GM12874 (cell line): ENCODE measurements around the gene KRT7.

Experiments used
- TF ChIP-seq, protein P1 (sequence below): IDR thresholded peaks from 2 replicates; pipeline ENCODE4 v1.5.1; 2011; ENCODE audit warnings: low read depth, mild to moderate bottlenecking, control low read depth, low read length, moderate library complexity; ENCODE audit not compliant: insufficient read depth

Gene KRT7

DNA sequence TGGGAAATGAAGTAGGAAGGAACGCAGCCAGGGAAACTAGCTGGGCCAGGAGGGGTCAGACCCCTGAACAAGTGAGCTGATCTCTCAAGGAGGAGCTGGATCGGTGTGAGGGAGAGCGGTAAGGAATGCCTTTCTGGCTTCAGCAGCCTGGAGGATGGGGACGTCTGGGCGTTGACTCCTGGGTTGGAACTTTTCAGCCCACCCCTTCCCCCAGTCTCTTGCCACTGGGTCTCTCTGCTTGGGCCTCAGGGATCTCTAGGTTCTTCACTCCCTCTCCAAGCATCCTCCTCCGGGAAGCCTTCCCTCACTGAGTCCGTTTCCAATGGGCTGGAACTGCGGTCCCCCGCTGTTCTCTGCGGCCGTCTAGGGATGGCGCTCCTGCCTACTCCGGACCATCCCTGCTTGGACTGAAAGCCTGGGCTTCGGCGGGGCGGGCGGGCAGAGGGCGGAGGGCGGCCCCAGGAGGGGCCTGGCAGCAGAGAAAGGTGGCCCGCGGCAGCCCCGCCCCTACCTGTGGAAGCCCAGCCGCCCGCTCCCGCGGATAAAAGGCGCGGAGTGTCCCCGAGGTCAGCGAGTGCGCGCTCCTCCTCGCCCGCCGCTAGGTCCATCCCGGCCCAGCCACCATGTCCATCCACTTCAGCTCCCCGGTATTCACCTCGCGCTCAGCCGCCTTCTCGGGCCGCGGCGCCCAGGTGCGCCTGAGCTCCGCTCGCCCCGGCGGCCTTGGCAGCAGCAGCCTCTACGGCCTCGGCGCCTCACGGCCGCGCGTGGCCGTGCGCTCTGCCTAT, at the start of gene KRT7:
KRT7 (plus strand) TSS at position 570 of the 788 bp plus-strand sequence; CDS start at position 624, 54 bp downstream.
- TF ChIP-seq, protein P1, sequence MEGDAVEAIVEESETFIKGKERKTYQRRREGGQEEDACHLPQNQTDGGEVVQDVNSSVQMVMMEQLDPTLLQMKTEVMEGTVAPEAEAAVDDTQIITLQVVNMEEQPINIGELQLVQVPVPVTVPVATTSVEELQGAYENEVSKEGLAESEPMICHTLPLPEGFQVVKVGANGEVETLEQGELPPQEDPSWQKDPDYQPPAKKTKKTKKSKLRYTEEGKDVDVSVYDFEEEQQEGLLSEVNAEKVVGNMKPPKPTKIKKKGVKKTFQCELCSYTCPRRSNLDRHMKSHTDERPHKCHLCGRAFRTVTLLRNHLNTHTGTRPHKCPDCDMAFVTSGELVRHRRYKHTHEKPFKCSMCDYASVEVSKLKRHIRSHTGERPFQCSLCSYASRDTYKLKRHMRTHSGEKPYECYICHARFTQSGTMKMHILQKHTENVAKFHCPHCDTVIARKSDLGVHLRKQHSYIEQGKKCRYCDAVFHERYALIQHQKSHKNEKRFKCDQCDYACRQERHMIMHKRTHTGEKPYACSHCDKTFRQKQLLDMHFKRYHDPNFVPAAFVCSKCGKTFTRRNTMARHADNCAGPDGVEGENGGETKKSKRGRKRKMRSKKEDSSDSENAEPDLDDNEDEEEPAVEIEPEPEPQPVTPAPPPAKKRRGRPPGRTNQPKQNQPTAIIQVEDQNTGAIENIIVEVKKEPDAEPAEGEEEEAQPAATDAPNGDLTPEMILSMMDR = no peak

DNA sequence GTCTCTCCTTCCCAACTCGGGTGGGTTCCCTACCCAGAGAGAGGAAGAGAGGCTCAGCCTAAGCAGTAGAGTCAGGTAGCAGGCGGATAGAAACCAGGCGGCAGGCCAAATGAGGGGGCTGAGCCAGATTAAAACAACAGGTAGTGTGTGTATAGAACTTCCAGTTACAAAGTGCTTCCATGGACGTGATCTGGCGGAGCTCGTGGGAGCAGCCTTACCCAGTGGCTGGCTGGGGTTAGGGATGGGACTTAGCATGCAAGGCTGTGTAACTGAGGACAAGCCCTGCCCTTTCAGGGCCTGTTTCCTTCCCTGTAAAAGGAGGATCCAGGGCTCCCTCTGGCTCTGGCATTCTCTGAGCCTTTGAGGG, 49.5 kb upstream of the KRT7 start:
- TF ChIP-seq, protein P1 = no peak

DNA sequence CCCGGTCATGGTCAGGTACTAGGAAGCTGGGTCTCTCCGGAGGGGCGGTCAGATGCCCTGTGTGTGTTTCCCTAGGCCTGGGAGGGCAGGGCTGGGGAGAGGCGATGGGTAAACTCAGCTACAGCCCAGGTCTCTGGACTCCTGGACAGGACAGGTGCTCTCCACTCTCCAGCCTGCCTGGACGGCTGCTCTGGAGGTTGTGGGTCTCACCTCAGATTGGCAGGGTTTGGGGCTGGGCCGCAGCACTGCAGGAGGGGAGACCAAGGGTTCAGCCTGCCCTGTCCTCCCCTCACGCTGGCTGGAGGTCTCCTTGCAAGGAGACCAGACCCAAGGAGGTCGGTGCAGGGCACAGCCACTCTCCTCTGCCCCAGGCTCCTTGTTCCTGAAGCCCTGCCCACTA, 49.1 kb upstream of the KRT7 start:
- TF ChIP-seq, protein P1 = no peak

DNA sequence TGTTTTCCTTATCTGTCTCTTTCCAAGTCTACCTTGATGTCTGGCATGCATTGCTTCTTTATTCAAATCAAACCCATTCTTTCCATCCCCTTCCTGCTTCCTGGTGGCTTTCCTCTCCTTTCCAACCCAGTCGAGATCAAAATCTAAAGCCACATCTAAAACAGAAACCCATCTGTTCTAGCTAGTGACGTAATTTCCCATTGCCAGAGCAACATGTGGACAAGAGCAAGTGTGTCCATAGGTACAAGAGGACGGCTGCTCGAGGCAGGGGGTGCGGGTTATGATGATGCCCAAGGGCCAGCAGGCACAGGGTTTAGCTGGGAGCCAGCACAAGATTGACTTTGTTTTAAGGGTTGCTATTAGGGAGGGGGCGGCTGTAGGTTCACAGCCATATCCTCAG, 48.2 kb upstream of the KRT7 start:
- TF ChIP-seq, protein P1 = no peak

DNA sequence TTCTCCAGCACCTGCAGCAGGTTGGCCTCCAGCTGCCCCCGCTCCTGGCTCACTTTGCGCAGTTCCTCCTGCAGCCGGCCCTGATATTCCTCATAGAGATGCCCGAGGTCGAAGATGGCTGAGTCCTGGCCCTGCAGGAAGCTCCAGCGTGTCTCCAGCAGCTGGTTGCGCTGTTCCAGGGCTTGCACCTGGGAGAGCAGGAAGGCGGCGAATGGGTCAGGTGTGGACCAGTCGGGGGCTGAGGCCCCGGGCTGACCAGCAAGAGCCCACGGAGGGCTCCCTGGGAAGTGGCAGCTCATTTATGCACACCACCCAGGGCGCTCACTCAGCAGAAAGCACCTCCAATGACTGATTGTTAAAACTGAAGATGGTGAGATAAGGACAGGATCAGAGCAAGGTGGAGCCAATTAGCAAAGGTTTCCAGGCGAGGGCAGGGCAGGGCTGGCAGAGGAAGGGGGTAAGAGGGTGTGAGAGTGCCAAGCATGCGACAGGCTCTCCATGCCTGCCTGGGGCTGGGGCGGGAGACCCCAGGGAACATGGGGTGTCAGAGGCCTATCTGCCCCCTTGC, 47.6 kb upstream of the KRT7 start:
- TF ChIP-seq, protein P1 = no peak

DNA sequence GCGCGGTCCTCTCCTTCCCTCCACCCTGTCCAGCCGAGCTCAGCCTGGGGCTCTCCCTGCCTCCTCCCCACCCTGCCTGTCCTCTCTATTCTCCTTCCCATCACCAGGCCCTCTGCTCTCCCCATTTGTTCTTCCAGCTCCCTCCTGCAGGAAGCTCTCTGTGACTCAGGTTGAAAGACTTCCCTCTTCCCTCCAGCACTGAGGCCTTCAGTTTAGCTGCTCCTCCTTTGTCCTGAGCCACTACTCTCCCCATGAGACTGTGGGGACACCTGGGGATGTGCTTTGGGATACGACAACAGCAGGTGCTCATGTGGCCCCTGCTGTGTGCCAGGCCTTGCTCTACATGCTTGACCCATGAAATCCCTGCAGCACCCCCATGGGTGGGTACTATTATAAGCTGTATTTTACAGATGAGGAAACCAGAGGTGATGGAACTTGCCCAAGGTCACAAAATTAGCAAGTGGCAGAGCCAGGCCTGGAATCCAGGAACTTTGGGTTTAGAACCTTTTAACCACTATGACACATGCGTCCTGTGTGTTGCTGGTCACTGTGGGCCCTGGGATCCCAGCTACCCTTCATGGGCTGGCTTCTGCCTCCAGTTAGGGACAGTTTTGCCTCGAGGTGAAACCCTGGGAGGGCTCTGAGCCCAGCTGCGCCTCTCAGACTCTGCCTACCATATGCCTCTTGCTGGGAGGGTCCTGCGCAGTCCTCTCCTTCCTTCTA, 46.8 kb upstream of the KRT7 start:
- TF ChIP-seq, protein P1 = no peak

DNA sequence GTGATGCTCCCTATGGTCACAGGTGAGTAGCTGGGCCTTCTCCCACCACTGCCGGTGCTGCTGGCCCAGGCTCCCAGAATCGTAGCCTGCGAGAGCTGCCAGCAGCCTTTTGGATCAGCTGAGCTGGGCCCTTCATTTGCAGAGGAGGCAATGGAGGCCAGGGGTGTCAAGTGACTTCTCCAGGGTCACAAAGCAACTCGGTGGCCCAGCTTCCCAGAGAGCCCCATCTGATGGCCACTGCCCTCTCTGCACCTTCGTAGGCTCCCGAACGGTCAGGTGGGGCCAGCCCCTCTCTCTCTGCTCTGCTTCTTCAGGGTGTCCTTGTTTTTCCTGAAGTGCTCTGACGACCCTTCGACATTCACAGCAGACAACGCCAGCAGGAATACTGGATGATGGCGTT, 45.8 kb upstream of the KRT7 start:
- TF ChIP-seq, protein P1 = no peak
